HEK293 (cell line): Measurements from ENCODE around the gene FSD2.
A peak's percentile ranks its signal among the peaks of the same experiment; 100 is the strongest.

Experiments
- CTCF ChIP-seq: fragments of 450-650 bp; formaldehyde crosslinking; IDR thresholded peaks from 2 replicates; pipeline ENCODE4 v1.5.1; 2016; ENCODE audit warnings: missing biosample characterization, missing genetic modification characterization
- HOXA7 ChIP-seq: sonication (generic); formaldehyde crosslinking; IDR thresholded peaks from 2 replicates; pipeline ENCODE4 v1.8.1; 2022; ENCODE audit warnings: missing genetic modification reagents, borderline replicate concordance
- KLF10 ChIP-seq: fragments of 450-650 bp; IDR thresholded peaks from 2 replicates; pipeline ENCODE4 v1.5.1; 2018; ENCODE audit warnings: missing biosample characterization, mild to moderate bottlenecking, missing genetic modification characterization
- ZBTB26 ChIP-seq: fragments of 450-650 bp; formaldehyde crosslinking; optimal IDR thresholded peaks from 2 replicates; pipeline ENCODE3; 2016; ENCODE audit warnings: missing biosample characterization, mild to moderate bottlenecking, missing genetic modification characterization
- ZNF398 ChIP-seq: fragments of 450-650 bp; formaldehyde crosslinking; IDR thresholded peaks from 2 replicates; pipeline ENCODE4 v1.5.1; 2017; ENCODE audit warnings: missing biosample characterization, missing genetic modification characterization
- ZNF560 ChIP-seq: fragments of 450-650 bp; formaldehyde crosslinking; IDR thresholded peaks from 2 replicates; pipeline ENCODE4 v1.5.1; 2017; ENCODE audit warnings: missing biosample characterization, missing genetic modification characterization, borderline replicate concordance

- TF ChIP-seq ZNF560 (tag by site-specific recombination) (no peak), CTCF (tag by site-specific recombination) (no peak), ZNF398 (tag by site-specific recombination) (peak; percentile 46; the same call in 1 of the 2 replicates), ZBTB26 (no peak), HOXA7 (no peak), KLF10 (tag by site-specific recombination) (no peak)
Measured at GRCh38 chr15:82710208-82710555, 95.7 kb downstream of the FSD2 start.
